ENCODE data around the gene HSPA9.

DNA sequence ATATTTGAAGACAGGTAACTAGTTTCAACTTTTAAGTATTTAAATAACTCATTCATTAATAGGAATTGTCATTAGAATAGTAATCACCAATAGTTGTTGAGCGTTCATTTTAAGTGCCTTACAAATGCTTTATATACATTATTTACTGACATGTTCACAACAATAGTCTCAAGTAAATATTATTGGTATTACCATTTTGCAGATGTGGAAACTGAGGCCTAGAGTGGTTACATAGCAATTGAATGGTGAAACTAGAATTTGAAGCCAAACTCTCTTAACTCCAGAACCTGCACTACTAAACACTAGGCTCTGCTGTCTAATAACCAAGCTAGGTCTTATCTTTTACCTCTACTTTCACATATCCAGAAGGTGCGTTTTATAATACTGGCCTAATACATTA lies 4.8 kb upstream of the HSPA9 start:
- TF ChIP-seq, protein P1, sequence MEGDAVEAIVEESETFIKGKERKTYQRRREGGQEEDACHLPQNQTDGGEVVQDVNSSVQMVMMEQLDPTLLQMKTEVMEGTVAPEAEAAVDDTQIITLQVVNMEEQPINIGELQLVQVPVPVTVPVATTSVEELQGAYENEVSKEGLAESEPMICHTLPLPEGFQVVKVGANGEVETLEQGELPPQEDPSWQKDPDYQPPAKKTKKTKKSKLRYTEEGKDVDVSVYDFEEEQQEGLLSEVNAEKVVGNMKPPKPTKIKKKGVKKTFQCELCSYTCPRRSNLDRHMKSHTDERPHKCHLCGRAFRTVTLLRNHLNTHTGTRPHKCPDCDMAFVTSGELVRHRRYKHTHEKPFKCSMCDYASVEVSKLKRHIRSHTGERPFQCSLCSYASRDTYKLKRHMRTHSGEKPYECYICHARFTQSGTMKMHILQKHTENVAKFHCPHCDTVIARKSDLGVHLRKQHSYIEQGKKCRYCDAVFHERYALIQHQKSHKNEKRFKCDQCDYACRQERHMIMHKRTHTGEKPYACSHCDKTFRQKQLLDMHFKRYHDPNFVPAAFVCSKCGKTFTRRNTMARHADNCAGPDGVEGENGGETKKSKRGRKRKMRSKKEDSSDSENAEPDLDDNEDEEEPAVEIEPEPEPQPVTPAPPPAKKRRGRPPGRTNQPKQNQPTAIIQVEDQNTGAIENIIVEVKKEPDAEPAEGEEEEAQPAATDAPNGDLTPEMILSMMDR (optimal IDR thresholded peaks at IDR 0.05 in 1 of 3, IDR thresholded peaks at IDR 0.05 in 1 of 3, conservative IDR thresholded peaks at IDR 0.05 in 1 of 3; ENCODE audit: extremely low read depth in 1 of 3, insufficient read depth in 2 of 3, low read length in 3 of 3): no peak
- TF ChIP-seq EZH2 (IDR thresholded peaks at IDR 0.05; ENCODE audit: low read length): no peak
